ENCODE measurements around the gene RABEP2.

The RABEP2 gene

DNA sequence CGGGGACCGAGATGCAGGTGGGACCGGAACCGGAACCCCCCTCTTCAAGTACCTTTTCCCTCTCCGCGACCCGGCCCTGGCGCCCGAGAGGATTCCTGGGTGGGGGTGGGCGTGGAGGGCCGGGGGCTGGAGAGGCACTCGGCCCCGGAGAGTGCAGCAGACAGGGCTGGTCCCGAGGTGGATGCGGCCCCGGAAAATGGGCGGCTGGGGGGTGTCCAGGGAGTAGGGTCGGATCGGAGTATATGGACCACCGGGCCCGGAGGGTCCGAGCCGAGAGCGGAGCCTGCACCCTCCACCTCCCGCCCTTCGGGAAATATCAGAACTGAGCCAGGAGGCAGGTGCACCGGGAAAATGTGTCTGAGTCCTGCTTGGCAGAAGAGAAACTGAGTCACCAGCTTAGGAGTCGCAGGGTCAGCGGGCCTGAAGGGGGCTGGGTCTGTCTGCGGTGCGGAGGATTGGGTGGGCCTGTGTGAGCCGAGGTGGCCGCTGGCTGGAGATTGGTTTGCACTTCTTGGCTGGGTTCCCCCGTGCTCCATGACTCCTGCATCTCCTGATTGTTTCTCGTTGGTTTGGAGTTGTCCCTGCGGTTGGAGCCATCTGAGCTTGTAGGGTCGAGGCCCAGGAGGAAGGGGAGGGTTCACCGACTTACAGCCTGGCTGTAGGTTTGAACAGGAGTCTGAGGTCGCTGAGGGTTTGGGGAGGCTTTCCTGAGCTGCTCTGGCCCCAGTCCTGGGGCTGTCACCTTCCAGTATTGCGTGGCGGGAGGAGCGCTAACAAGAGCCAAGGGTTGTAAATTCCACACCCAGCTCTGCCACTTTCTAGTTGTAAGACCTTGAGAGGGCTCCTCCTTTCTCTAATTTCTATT, 60.9 kb downstream of the RABEP2 start:
- DNase-seq (peak in 2 of 3 experiments; percentile 17 to 26), ATAC-seq (replicated peaks) (peak; percentile 5)
- H3K4me3 Mint-ChIP-seq = peak overlapping the region; percentile 96 to 97
- H3K27ac Mint-ChIP-seq = peak overlapping the region; percentile 94 to 98
- peaks cover 26 to 34% of the 10 kb centered on the region in 2 donors for H3K4me1 Mint-ChIP-seq (ENCODE audit: low read depth in 2 of 2)
- no peaks in the 10 kb centered on the region for H3K27me3 Mint-ChIP-seq
- peaks cover 32% of the 10 kb centered on the region for H3K36me3 Mint-ChIP-seq (ENCODE audit: insufficient read depth)
- no peaks in the 10 kb centered on the region for H3K9me3 Mint-ChIP-seq

DNA sequence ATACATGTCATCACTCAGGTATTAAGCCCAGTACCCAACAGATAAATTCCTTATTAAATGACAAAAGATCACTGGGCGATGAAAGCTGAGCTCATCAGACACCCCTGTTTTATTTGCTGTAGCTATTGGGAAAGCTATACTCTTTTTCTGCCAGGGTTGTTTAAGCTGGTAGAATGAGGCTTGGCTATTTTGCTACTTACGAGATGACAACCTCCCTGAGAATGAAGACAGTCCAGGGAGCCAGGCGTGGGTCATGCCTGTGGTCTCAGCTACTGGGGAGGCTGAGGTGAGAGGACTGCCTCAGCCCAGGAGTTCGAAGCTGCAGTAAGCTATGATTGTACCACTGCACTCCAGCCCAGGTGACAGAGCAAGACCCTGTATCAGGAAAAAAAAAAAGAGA, 65.7 kb downstream of the RABEP2 start:
- ATAC-seq (replicated peaks) (no peak), DNase-seq (no peak)
- Mint-ChIP-seq H3K4me3 (no peak overlapping the region), H3K9me3 (no peaks in the 10 kb centered on the region), H3K4me1 (ENCODE audit: low read depth in 2 of 2) (peaks cover 10 to 14% of the 10 kb centered on the region in 2 donors), H3K27ac (no peak overlapping the region), H3K36me3 (ENCODE audit: insufficient read depth) (peaks cover 11% of the 10 kb centered on the region), H3K27me3 (no peaks in the 10 kb centered on the region)

DNA sequence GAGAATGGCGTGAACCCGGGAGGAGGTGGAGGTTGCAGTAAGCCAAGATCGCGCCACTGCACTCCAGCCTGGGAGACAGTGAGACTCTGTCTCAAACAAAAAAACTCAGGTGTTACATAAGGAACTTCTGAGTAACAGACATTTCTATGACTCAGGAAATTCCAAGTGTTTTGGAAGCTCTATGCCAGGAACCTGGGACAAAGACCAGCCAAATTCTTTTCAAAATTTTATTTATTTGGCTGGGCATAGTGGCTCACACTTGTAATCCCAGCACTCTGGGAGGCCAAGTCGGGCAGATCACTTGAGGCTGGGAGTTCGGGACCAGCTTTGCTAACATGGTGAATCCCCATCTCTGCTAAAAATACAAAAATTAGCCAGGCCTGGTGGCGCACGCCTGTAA, 66.6 kb downstream of the RABEP2 start:
- DNase-seq (no peak), ATAC-seq (replicated peaks) (no peak)
- no peaks in the 10 kb centered on the region for H3K27me3 Mint-ChIP-seq
- H3K4me1 Mint-ChIP-seq (ENCODE audit: low read depth in 2 of 2) = peaks cover 5 to 6% of the 10 kb centered on the region in 2 donors
- peaks cover 7% of the 10 kb centered on the region for H3K36me3 Mint-ChIP-seq (ENCODE audit: insufficient read depth)
- no peak overlapping the region for H3K27ac Mint-ChIP-seq
- no peaks in the 10 kb centered on the region for H3K9me3 Mint-ChIP-seq
- no peak overlapping the region for H3K4me3 Mint-ChIP-seq
